HCT116 (cell line): ENCODE data around the gene SPRED2. TPM values are rescaled to one million over a fixed set of nuclear protein-coding genes. Genes with fewer than 3 reads are reported as not detected.

ENCODE experiments used
- ATAC-seq: fragments of 200-7000 bp; cut with Tn5 transposase; 2 replicates; pipeline ENCODE4 v1.9.1; 2020; ENCODE audit warnings: mild to moderate bottlenecking, moderate library complexity
- BruUV-seq: library from RNA; stranded (reverse); fragments of 400-500 nt; replicated peaks from 2 replicates; lab custom pipeline; 2021; lab: Mats Ljungman, UMichigan
- CTCF ChIA-PET: fragments of 300-600 bp; sonication (Branson Sonifier 250); formaldehyde crosslinking; loops from one replicate; lab custom pipeline; 2021; ENCODE audit warnings: antibody characterized with exemption; lab: Charles Lee
- POLR2A ChIA-PET: fragments of 300-600, 350-600 bp; sonication (Branson Sonifier 250); formaldehyde crosslinking; loops from one replicate; lab custom pipeline; 2021; ENCODE audit warnings: antibody characterized with exemption; lab: Charles Lee
- RAD21 ChIA-PET, 2 experiments: fragments of 300-600 bp; sonication (Branson Sonifier 250); formaldehyde crosslinking; loops; one replicate each; lab custom pipeline; 2023; ENCODE audit warnings: low total read pairs in 2 of 2; ENCODE audit not compliant: uncharacterized antibody in 2 of 2, unreplicated experiment in 2 of 2, low non-redundant PET in 1 of 2; lab: Charles Lee
- DNase-seq: peaks from one replicate; pipeline ENCODE4 v3.0.0-alpha.2; 2010; ENCODE audit warnings: low read depth, low spot score
- H2AFZ ChIP-seq: fragments of 200-600 bp; shearing (Covaris generic), sonication (generic); 2 replicates; pipeline ENCODE4 v1.6.1; 2017; ENCODE audit warnings: low read depth, mixed run types, mixed read lengths, antibody characterized with exemption, low read length; ENCODE audit not compliant: poor library complexity, severe bottlenecking
- H3K27ac ChIP-seq: 2 replicates; pipeline ENCODE4 v1.5.1; 2012; ENCODE audit warnings: low read depth, low read length
- H3K27me3 ChIP-seq: fragments of 200-600 bp; sonication (generic); 2 replicates; pipeline ENCODE4 v1.6.1; 2016; ENCODE audit warnings: mixed run types, low read length, mixed read lengths; ENCODE audit not compliant: insufficient read depth
- H3K36me3 ChIP-seq, 2 experiments: fragments of 200-500 bp in 1 of 2; fragments of 200-600 bp in 1 of 2; sonication (Bioruptor generic) in 1 of 2; sonication (generic) in 1 of 2; 2 replicates each; pipeline versions ENCODE4 v1.5.1 to v1.6.1; 2014 to 2016; ENCODE audit warnings: low read length in 2 of 2, inconsistent platforms in 1 of 2, mixed read lengths in 1 of 2, mixed run types in 1 of 2; ENCODE audit not compliant: insufficient read depth in 2 of 2, control insufficient read depth in 1 of 2
- H3K4me1 ChIP-seq, 2 experiments: fragments of 200-600 bp in 1 of 2; sonication (generic) in 1 of 2; 2 replicates each; pipeline versions ENCODE4 v1.5.1 to v1.6.1; 2012 to 2017; ENCODE audit warnings: low read length in 2 of 2, inconsistent platforms in 1 of 2, mild to moderate bottlenecking in 1 of 2, mixed read lengths in 1 of 2, mixed run types in 1 of 2, moderate library complexity in 1 of 2; ENCODE audit not compliant: insufficient read depth in 2 of 2, control insufficient read depth in 1 of 2
- H3K4me2 ChIP-seq: fragments of 200-600 bp; sonication (generic); 2 replicates; pipeline ENCODE4 v1.6.1; 2017; ENCODE audit warnings: mixed run types, low read length, mixed read lengths
- H3K4me3 ChIP-seq, 2 experiments: fragments of 200-600 bp in 1 of 2; sonication (generic) in 1 of 2; replicated peaks in 1 of 2; 2 replicates each; pipeline ENCODE4 v1.5.1; 2011 to 2016; ENCODE audit warnings: low read length in 2 of 2, control low read depth in 1 of 2, low read depth in 1 of 2, mild to moderate bottlenecking in 1 of 2, mixed read lengths in 1 of 2, mixed run types in 1 of 2
- H3K79me2 ChIP-seq: fragments of 200-600 bp; sonication (generic); 2 replicates; pipeline ENCODE4 v1.6.1; 2017; ENCODE audit warnings: mild to moderate bottlenecking, mixed run types, low read length, moderate library complexity, mixed read lengths; ENCODE audit not compliant: insufficient read depth
- H3K9ac ChIP-seq: fragments of 200-600 bp; sonication (generic); 2 replicates; pipeline ENCODE4 v1.6.1; 2016; ENCODE audit warnings: low read length, mixed read lengths
- H3K9me2 ChIP-seq: fragments of 200-600 bp; sonication (generic), shearing (Covaris generic); 2 replicates; pipeline ENCODE4 v1.6.1; 2017; ENCODE audit warnings: mixed run types, mild to moderate bottlenecking, moderate library complexity; ENCODE audit not compliant: insufficient read depth
- H3K9me3 ChIP-seq, 2 experiments: fragments of 200-500 bp in 1 of 2; fragments of 200-600 bp in 1 of 2; sonication (Bioruptor generic) in 1 of 2; sonication (generic) in 1 of 2; 2 replicates each; pipeline ENCODE4 v1.6.1; 2014 to 2017; ENCODE audit warnings: low read length in 2 of 2, mixed read lengths in 2 of 2, inconsistent platforms in 1 of 2, low read depth in 1 of 2, mild to moderate bottlenecking in 1 of 2, mixed run types in 1 of 2, moderate library complexity in 1 of 2; ENCODE audit not compliant: control insufficient read depth in 1 of 2, insufficient read depth in 1 of 2
- H4K20me1 ChIP-seq: fragments of 200-600 bp; sonication (generic), shearing (Covaris generic); 2 replicates; pipeline ENCODE4 v1.6.1; 2017; ENCODE audit warnings: mixed run types, mild to moderate bottlenecking, moderate library complexity; ENCODE audit not compliant: insufficient read depth
- CBX3 ChIP-seq: IDR thresholded peaks from 2 replicates; pipeline ENCODE4 v1.6.1; 2012; ENCODE audit warnings: low read depth
- EZH2 ChIP-seq: fragments of 200-600 bp; sonication (generic); IDR thresholded peaks from 2 replicates; pipeline ENCODE4 v1.6.1; 2017; ENCODE audit warnings: antibody characterized with exemption, mixed run types
- EZH2phosphoT487 ChIP-seq: fragments of 200-600 bp; IDR thresholded peaks from 2 replicates; pipeline ENCODE4 v1.6.1; 2018; ENCODE audit warnings: antibody characterized with exemption, borderline replicate concordance
- JUND ChIP-seq: IDR thresholded peaks from 2 replicates; pipeline ENCODE4 v1.6.1; 2012
- POLR2A ChIP-seq: IDR thresholded peaks from 2 replicates; pipeline ENCODE4 v1.7.0; 2011; ENCODE audit warnings: borderline replicate concordance; ENCODE audit not compliant: insufficient read depth, insufficient read length; ENCODE audit errors: extremely low read depth
- TCF7L2 ChIP-seq: IDR thresholded peaks from 2 replicates; pipeline ENCODE4 v1.7.0; 2011; ENCODE audit warnings: borderline replicate concordance, inconsistent platforms; ENCODE audit not compliant: insufficient read depth, insufficient read length; ENCODE audit errors: extremely low read depth
- YY1 ChIP-seq: IDR thresholded peaks from 2 replicates; pipeline ENCODE4 v1.6.1; 2011; ENCODE audit warnings: low read length, low read depth, moderate library complexity, mild to moderate bottlenecking; ENCODE audit not compliant: insufficient replicate concordance; ENCODE audit errors: extremely low read depth
- ZFX ChIP-seq: fragments of 450-650 bp; IDR thresholded peaks from 2 replicates; pipeline ENCODE4 v1.6.1; 2017
- ZNF274 ChIP-seq: fragments of 200-500 bp; sonication (Bioruptor generic); IDR thresholded peaks from 2 replicates; pipeline ENCODE4 v1.6.1; 2014; ENCODE audit warnings: mild to moderate bottlenecking, low read depth, low read length, inconsistent platforms
- intact Hi-C: fragments of 100-400 bp; cut with micrococcal nuclease; formaldehyde crosslinking; loops from 2 replicates; pipeline ENCODE4 v1.10.0; 2022
- total RNA-seq: library from RNA; stranded (reverse); gene quantifications from one replicate; pipeline ENCODE4 v1.2.1, GENCODE V29; 2021; ENCODE audit not compliant: unreplicated experiment
- TF ChIP-seq, protein P1 (sequence below): IDR thresholded peaks from 2 replicates; pipeline ENCODE4 v1.6.1; 2012; ENCODE audit warnings: low read depth

SPRED2 gene
- total RNA-seq, 1 experiment from 2014 or later: 62.6 TPM

DNA sequence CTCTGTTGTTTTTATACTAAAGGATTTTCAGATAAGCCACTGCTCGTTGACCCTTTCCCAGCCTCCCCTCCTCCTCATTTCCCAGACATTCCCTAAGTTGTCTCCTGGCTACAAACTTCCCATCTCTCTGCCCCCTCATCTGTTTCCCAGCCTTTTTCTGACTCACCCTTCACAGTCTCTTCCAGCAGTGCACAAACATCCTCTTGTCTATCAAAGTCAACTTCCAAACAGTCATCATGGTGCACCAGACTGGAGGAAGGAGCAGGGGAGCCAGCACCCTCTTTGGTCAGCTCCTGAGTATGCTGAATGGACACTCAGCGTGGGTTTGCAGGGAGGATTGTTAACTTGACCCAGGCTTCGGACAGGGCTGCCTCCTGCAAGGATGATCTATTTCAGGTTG is 26.6 kb upstream of the SPRED2 start:
- H3K36me3 ChIP-seq: no peaks in the 10 kb centered on the region
- ChIA-PET RAD21 (no interaction called here), POLR2A (no interaction called here), CTCF (no interaction called here)
- no peak for ATAC-seq
- intact Hi-C loops: no loop called here
- no peak for DNase-seq
- no peak overlapping the region for H3K4me2 ChIP-seq
- no peaks in the 10 kb centered on the region; the same call in 1 of the 2 replicates for H3K27me3 ChIP-seq
- no peak overlapping the region for H3K4me3 ChIP-seq
- no peaks in the 10 kb centered on the region for H4K20me1 ChIP-seq
- TF ChIP-seq EZH2phosphoT487 (no peak), EZH2 (no peak), POLR2A (no peak), CBX3 (no peak), TCF7L2 (no peak), ZFX (no peak), YY1 (no peak), JUND (no peak), ZNF274 (no peak)
- TF ChIP-seq, protein P1, sequence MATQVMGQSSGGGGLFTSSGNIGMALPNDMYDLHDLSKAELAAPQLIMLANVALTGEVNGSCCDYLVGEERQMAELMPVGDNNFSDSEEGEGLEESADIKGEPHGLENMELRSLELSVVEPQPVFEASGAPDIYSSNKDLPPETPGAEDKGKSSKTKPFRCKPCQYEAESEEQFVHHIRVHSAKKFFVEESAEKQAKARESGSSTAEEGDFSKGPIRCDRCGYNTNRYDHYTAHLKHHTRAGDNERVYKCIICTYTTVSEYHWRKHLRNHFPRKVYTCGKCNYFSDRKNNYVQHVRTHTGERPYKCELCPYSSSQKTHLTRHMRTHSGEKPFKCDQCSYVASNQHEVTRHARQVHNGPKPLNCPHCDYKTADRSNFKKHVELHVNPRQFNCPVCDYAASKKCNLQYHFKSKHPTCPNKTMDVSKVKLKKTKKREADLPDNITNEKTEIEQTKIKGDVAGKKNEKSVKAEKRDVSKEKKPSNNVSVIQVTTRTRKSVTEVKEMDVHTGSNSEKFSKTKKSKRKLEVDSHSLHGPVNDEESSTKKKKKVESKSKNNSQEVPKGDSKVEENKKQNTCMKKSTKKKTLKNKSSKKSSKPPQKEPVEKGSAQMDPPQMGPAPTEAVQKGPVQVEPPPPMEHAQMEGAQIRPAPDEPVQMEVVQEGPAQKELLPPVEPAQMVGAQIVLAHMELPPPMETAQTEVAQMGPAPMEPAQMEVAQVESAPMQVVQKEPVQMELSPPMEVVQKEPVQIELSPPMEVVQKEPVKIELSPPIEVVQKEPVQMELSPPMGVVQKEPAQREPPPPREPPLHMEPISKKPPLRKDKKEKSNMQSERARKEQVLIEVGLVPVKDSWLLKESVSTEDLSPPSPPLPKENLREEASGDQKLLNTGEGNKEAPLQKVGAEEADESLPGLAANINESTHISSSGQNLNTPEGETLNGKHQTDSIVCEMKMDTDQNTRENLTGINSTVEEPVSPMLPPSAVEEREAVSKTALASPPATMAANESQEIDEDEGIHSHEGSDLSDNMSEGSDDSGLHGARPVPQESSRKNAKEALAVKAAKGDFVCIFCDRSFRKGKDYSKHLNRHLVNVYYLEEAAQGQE: no peak
- H3K79me2 ChIP-seq: no peaks in the 10 kb centered on the region
- no peaks in the 10 kb centered on the region for H3K4me1 ChIP-seq
- no peak overlapping the region for H2AFZ ChIP-seq
- no peaks in the 10 kb centered on the region for H3K9me3 ChIP-seq
- no peaks in the 10 kb centered on the region for H3K9me2 ChIP-seq
- H3K9ac ChIP-seq: no peak overlapping the region
- BruUV-seq: no TSS peak
- no peak overlapping the region for H3K27ac ChIP-seq
